Neural cell (in vitro differentiated cells): Measurements from ENCODE around the gene FCHO1. TPM values are rescaled to one million over a fixed set of nuclear protein-coding genes. Genes with fewer than 3 reads are reported as not detected.

Experiments
- H2AFZ ChIP-seq: fragments of 200-600, 300-800 bp; sonication (generic), shearing (Covaris generic); 2 replicates; pipeline ENCODE4 v1.6.0; 2014; ENCODE audit warnings: low read depth, mild to moderate bottlenecking, antibody characterized with exemption, low read length, moderate library complexity
- H3F3A ChIP-seq: fragments of 200-600 bp; shearing (Covaris generic); 2 replicates; pipeline ENCODE4 v1.6.1; 2016; ENCODE audit warnings: mild to moderate bottlenecking, moderate library complexity, mixed read lengths, antibody characterized with exemption, low read length; ENCODE audit not compliant: insufficient read depth, poor library complexity, severe bottlenecking
- H3K27ac ChIP-seq: fragments of 200-600, 300-800 bp; sonication (generic), shearing (Covaris generic); 2 replicates; pipeline ENCODE4 v1.5.1; 2014; ENCODE audit warnings: mild to moderate bottlenecking, low read length, moderate library complexity
- H3K27me3 ChIP-seq: fragments of 300-800, 200-600 bp; sonication (generic), shearing (Covaris generic); 2 replicates; pipeline ENCODE4 v1.6.0; 2014; ENCODE audit warnings: mild to moderate bottlenecking, low read depth, low read length, moderate library complexity; ENCODE audit not compliant: insufficient read depth
- H3K36me3 ChIP-seq: fragments of 300-800, 200-600 bp; sonication (generic), shearing (Covaris generic); 2 replicates; pipeline ENCODE4 v1.5.1; 2014; ENCODE audit warnings: mild to moderate bottlenecking, antibody characterized with exemption, low read length, moderate library complexity; ENCODE audit not compliant: insufficient read depth
- H3K4me2 ChIP-seq: fragments of 300-800, 200-600 bp; sonication (generic), shearing (Covaris generic); 2 replicates; pipeline ENCODE4 v1.6.0; 2014; ENCODE audit warnings: mild to moderate bottlenecking, low read length
- H3K4me3 ChIP-seq: fragments of 300-800, 200-600 bp; sonication (generic), shearing (Covaris generic); 2 replicates; pipeline ENCODE4 v1.5.1; 2014; ENCODE audit warnings: mild to moderate bottlenecking, low read length, moderate library complexity
- H3K79me2 ChIP-seq: fragments of 200-600 bp; shearing (Covaris generic); replicated peaks from 2 replicates; pipeline ENCODE4 v1.6.0; 2014; ENCODE audit warnings: mild to moderate bottlenecking, low read length, moderate library complexity; ENCODE audit not compliant: insufficient read depth
- H3K9ac ChIP-seq: fragments of 300-800, 200-600 bp; sonication (generic), shearing (Covaris generic); 2 replicates; pipeline ENCODE4 v1.6.1; 2016; ENCODE audit warnings: mild to moderate bottlenecking, low read length, mixed read lengths
- H3K9me2 ChIP-seq: fragments of 200-600 bp; shearing (Covaris generic); 2 replicates; pipeline ENCODE4 v1.6.1; 2016; ENCODE audit warnings: mild to moderate bottlenecking, low read length, mixed read lengths; ENCODE audit not compliant: insufficient read depth
- H3K9me3 ChIP-seq: fragments of 200-600, 300-800 bp; sonication (generic), shearing (Covaris generic); 2 replicates; pipeline ENCODE4 v1.6.1; 2016; ENCODE audit warnings: mild to moderate bottlenecking, mixed run types, low read length, moderate library complexity, mixed read lengths
- H4K20me1 ChIP-seq: fragments of 200-600 bp; shearing (Covaris generic); 2 replicates; pipeline ENCODE4 v1.6.1; 2016; ENCODE audit warnings: mild to moderate bottlenecking, mixed run types; ENCODE audit not compliant: insufficient read depth
- EP300 ChIP-seq: fragments of 450-650 bp; conservative IDR thresholded peaks from 2 replicates; pipeline ENCODE4 v1.6.1; 2014; ENCODE audit warnings: antibody characterized with exemption, mild to moderate bottlenecking, moderate library complexity; ENCODE audit not compliant: poor library complexity, severe bottlenecking
- EZH2 ChIP-seq: fragments of 200-600, 300-800 bp; shearing (Covaris generic), sonication (generic); IDR thresholded peaks from 2 replicates; pipeline ENCODE4 v1.6.1; 2014; ENCODE audit warnings: antibody characterized with exemption, low read length, borderline replicate concordance, mild to moderate bottlenecking; ENCODE audit not compliant: insufficient read depth, poor library complexity, severe bottlenecking
- MXI1 ChIP-seq: fragments of 450-650 bp; conservative IDR thresholded peaks from 2 replicates; pipeline ENCODE4 v1.6.1; 2014; ENCODE audit warnings: antibody characterized with exemption, mild to moderate bottlenecking; ENCODE audit not compliant: poor library complexity, severe bottlenecking
- POLR2AphosphoS5 ChIP-seq: IDR thresholded peaks from 2 replicates; pipeline ENCODE4 v1.6.1; 2012
- RAD21 ChIP-seq: fragments of 450-650 bp; conservative IDR thresholded peaks from 2 replicates; pipeline ENCODE4 v1.6.1; 2014; ENCODE audit warnings: antibody characterized with exemption, mild to moderate bottlenecking, moderate library complexity
- REST ChIP-seq: IDR thresholded peaks from 2 replicates; pipeline ENCODE4 v1.6.1; 2012; ENCODE audit warnings: borderline replicate concordance
- SMC3 ChIP-seq: fragments of 450-650 bp; conservative IDR thresholded peaks from 2 replicates; pipeline ENCODE4 v1.6.1; 2014; ENCODE audit warnings: antibody characterized with exemption, mild to moderate bottlenecking, moderate library complexity; ENCODE audit not compliant: poor library complexity
- TAF1 ChIP-seq: IDR thresholded peaks from 2 replicates; pipeline ENCODE4 v1.6.1; 2012; ENCODE audit warnings: low read depth
- polyA plus RNA-seq: library from polyadenylated mRNA; depleted of rRNA; stranded (reverse); fragments of >200 nt; gene quantifications from 2 replicates; pipeline ENCODE4 v1.2.3, GENCODE V29; 2014
- TF ChIP-seq, protein P1 (sequence below): fragments of 450-650 bp; IDR thresholded peaks from 2 replicates; pipeline ENCODE4 v1.5.1; 2014; ENCODE audit warnings: antibody characterized with exemption, mild to moderate bottlenecking, moderate library complexity; ENCODE audit not compliant: poor library complexity, severe bottlenecking

The FCHO1 gene
- polyA plus RNA-seq, 1 donor from 2014 or later, result 39.7 TPM

DNA sequence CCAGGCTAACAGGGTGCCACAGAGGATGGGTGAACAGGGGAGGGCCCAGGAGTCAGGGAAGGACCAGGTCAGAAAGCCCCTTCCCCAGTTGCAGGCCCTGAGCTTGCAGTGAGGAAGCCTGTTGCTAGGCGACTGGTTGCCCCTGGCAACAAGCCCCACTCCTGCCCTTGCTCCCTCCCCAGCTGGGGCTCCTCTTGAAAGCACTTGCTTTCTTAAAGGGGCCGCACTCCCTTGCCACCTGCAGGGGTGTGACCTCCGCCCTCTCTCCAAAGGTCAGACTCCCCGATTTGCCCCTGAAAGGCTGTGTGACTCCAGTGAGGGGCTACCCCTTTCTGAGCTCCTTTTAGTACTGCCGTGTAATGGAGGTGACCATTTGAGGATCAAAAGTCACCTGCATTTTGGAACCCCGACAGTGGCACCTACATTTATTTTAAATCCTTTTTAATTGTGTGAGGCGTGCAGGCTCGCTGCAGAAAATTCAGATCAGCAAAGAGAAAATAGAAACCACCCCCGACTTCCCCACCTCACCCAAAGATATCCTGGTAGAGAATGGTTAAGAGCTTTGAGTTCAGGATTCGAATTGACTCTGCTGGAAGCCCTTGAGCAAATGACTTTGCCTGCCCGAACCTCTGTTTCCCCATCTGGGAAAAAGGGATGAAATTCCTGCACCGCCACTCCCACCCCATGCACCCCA lies 4.8 kb downstream of the FCHO1 start:
- Histone ChIP-seq H3K9ac (peak overlapping the region; percentile 68), H3K4me3 (peak overlapping the region; percentile 57), H3K27ac (peak overlapping the region; percentile 84)

GRCh38 chr19:17757125-17757524 lies 5.8 kb downstream of the FCHO1 start:
- no peak for TF ChIP-seq MXI1
- Histone ChIP-seq H3K9me3 (no peaks in the 10 kb centered on the region), H3K4me2 (no peak overlapping the region), H2AFZ (no peak overlapping the region), H3K27ac (no peak overlapping the region), H3K79me2 (no peaks in the 10 kb centered on the region), H3K4me3 (no peak overlapping the region), H3K9ac (no peak overlapping the region), H3K9me2 (no peaks in the 10 kb centered on the region), H4K20me1 (no peaks in the 10 kb centered on the region), H3K36me3 (no peaks in the 10 kb centered on the region), H3F3A (no peaks in the 10 kb centered on the region), H3K27me3 (no peaks in the 10 kb centered on the region)

More for the DNA sequence above, 4.8 kb downstream of the FCHO1 start:
- Histone ChIP-seq H3K36me3 (no peaks in the 10 kb centered on the region), H3K9me3 (no peaks in the 10 kb centered on the region), H2AFZ (no peak overlapping the region), H3K79me2 (no peaks in the 10 kb centered on the region), H3K4me2 (peak overlapping the region; percentile 88), H3F3A (no peaks in the 10 kb centered on the region), H4K20me1 (no peaks in the 10 kb centered on the region), H3K9me2 (no peaks in the 10 kb centered on the region), H3K27me3 (no peaks in the 10 kb centered on the region)
- TF ChIP-seq TAF1 (no peak), REST (no peak), SMC3 (no peak), MXI1 (peak; percentile 73), RAD21 (no peak), EZH2 (no peak), EP300 (no peak), POLR2AphosphoS5 (no peak)
- TF ChIP-seq, protein P1, sequence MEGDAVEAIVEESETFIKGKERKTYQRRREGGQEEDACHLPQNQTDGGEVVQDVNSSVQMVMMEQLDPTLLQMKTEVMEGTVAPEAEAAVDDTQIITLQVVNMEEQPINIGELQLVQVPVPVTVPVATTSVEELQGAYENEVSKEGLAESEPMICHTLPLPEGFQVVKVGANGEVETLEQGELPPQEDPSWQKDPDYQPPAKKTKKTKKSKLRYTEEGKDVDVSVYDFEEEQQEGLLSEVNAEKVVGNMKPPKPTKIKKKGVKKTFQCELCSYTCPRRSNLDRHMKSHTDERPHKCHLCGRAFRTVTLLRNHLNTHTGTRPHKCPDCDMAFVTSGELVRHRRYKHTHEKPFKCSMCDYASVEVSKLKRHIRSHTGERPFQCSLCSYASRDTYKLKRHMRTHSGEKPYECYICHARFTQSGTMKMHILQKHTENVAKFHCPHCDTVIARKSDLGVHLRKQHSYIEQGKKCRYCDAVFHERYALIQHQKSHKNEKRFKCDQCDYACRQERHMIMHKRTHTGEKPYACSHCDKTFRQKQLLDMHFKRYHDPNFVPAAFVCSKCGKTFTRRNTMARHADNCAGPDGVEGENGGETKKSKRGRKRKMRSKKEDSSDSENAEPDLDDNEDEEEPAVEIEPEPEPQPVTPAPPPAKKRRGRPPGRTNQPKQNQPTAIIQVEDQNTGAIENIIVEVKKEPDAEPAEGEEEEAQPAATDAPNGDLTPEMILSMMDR, result no peak
